HG03060 (cell line): ENCODE measurements around the gene CA9.

ENCODE experiments used
- ATAC-seq: cut with Tn5 transposase; IDR thresholded peaks from one replicate; pipeline ENCODE4 v1.9.1; 2021; ENCODE audit warnings: low read depth, moderate number of reproducible peaks; ENCODE audit not compliant: unreplicated experiment

Gene CA9

GRCh38 chr9:35651956-35652828, 21.5 kb upstream of the CA9 start:
- no peak for ATAC-seq

DNA sequence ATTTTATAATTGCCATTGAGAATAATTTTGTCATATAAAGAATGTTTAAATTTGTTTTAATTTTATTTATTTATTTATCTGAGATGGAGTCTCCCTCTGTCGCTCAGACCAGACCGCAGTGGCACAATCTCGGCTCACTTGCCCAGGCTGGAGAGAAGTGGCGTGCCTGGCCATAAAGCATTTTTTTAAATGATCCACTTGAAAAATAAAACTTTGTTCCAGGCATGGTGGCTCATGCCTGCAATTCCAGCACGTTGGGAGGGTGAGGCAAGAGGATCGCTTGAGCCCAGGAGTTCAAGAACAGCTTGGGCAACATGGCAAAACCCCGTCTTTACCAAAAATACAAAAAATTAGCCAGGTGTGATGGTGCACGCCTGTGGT, 20.9 kb upstream of the CA9 start:
- ATAC-seq: no peak

DNA sequence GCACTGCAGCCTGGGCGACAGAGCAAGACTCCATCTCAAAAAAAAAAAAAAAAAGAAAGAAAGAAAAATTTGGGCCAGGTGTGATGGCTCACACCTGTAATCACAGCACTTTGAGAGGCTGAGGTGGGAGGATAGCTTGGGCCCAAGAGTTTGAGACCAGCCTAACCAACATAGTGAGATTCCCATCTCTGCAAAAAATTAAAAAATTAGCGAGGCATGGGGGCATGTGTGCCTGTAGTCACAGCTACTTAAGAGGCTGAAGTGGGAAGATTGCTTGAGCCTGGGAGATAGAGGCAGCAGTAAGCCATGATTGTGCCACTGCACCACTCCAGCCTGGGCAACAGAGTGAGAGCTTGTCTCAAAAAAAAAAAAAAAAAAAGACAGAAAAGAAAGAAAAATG, 20.1 kb upstream of the CA9 start:
- ATAC-seq: no peak

DNA sequence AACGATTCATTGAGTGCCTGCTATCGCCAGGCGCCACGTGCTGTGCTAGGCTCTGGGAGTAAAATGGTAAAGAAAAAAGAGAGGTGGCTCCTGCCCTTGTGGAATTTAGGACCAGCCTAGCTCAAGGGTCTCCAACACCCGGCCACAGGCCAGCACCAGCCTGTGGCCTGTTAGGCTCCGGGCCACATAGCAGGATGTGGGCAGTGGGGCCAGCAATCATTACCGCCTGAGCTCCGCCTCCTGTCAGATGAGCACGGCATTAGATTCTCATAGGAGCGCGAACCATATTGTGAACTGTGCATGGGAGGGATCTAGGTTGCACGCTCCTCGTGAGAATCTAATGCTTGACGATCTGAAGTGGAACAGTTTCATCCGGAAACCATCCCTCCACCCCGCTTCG, 17.4 kb upstream of the CA9 start:
- no peak for ATAC-seq

GRCh38 chr9:35656831-35657545, 16.7 kb upstream of the CA9 start:
- ATAC-seq: no peak

DNA sequence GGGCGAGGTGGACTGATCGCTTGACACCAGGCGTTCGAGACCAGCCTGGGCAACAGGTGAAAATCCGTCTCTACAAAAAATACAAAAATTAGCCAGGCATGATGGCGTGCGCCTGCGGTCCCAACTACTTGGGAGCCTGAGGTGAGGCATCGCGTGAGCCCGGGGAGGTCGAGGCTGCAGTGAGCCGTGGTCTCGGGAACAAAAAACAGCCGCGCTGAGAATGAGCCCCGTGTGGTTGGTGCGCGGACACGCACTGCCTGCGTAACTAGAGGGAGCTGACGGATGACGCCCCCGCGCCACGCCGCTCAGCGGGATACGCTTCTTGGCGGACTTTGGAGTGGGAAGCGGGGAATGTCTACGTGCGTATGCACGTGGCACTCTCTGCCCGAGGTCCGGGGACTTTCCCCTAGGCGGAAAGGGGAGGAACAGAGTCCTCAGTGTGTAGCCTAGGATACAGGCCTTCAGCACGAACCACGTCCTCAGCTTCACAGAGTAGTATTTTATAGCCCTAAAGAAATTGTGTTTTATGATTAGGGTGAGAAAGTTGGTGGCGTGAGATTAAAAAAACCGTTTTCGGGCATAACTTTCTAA, 16.1 kb upstream of the CA9 start, which contains the start of gene RMRP:
RMRP (minus strand) TSS at position 474 of the 591 bp plus-strand sequence.
- peak; percentile 87 for ATAC-seq

DNA sequence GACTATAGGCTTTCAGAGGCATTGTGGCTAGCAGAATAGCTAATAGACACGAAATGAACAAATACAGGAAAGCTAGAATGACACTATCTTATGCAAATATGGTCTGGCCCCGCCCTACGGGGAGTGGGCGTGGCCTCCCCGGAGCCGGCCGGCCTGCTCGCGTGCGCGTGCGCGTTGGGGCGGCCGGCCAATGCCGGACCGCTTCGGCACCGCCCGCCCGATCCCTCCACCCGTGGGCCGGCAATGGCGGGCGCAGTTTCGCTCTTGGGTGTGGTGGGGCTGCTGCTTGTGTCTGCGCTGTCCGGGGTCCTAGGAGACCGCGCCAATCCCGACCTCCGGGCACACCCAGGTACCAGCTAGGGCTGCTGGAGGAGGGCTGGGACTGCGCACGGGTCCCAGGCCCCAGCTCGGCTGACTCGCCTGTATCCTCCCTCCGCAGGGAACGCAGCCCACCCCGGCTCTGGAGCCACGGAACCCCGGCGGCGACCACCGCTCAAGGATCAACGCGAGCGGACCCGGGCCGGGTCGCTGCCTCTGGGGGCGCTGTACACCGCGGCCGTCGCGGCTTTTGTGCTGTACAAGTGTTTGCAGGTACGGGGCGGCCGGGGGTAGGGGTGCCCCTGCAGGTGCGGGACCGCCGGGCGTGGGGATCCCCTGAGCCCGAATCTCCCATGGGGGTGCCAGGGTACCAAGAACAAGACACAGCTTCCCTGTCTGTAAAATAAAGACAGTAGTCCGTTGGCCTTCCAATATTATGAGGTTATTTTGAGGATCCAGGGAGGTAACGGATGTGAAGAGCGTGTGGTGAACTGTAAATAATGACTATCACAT, 15.4 kb upstream of the CA9 start, which contains the start of gene CCDC107:
CCDC107 (plus strand) TSS at position 156 of the 831 bp plus-strand sequence; CDS start at position 244, 88 bp downstream.
- ATAC-seq: peak; percentile 28

DNA sequence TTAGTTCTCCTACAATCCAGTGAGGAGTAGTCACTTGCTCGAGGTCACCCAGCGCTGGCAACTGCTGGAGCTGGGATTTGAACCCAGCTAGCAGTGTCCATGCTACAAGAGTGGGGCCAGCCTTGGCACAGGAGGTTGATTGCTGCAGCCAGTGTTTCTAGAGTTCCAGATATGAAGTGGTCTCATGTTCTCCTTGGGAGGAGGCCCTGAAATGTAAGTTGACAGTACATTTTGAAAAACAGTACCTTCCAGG, 14.8 kb upstream of the CA9 start:
- no peak for ATAC-seq

DNA sequence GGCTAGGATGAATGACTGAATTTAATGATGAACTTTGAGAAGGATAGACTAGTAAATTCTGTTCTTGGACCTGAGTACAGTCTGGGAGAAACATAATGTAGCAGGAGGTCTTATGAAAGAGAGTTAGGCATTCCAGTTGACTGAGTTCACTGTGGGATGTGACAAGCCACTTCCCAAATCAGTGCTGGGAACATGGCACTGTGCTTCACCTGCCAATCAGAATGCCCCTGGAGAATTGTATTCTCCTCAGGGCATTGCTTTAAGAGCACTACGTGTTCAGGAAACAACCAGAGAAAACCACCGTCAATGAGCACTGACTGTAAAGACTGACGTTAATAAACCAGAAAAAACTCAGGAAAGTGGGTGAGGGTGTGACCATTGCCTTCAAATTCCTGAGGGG, 14.4 kb upstream of the CA9 start:
- no peak for ATAC-seq

- ATAC-seq: no peak
Observed at GRCh38 chr9:35660966-35661415, 12.7 kb upstream of the CA9 start.

DNA sequence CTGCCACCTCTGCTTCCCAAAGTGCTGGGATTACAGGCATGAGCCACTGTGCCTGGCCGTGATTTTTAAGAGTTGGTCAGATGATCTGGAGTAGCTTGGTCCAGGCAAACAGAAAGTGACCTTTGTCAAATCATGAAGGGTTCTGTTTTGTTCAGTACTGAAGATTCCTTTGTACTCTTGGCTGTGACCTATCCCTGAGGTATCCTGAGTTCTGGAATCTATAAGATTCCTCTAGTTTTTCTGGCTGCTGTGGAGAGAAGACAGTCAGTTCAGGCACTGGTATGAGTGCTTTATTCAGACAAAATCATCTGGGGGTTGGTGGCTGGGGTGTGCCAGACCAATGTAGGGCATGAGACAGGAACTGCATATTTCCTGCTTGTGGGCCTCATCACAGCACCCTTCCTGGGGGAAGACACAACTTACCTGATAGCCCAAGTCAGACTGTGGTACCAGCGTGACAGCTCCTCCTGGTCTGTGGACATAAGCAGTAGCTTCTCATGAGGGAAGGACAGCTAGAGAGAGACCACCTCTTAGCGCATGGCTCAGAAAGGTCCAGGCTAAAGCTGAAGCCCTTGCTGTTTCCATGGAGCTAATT, 11.9 kb upstream of the CA9 start:
- no peak for ATAC-seq

- no peak for ATAC-seq
Observed at GRCh38 chr9:35662437-35662836, 11.3 kb upstream of the CA9 start.

DNA sequence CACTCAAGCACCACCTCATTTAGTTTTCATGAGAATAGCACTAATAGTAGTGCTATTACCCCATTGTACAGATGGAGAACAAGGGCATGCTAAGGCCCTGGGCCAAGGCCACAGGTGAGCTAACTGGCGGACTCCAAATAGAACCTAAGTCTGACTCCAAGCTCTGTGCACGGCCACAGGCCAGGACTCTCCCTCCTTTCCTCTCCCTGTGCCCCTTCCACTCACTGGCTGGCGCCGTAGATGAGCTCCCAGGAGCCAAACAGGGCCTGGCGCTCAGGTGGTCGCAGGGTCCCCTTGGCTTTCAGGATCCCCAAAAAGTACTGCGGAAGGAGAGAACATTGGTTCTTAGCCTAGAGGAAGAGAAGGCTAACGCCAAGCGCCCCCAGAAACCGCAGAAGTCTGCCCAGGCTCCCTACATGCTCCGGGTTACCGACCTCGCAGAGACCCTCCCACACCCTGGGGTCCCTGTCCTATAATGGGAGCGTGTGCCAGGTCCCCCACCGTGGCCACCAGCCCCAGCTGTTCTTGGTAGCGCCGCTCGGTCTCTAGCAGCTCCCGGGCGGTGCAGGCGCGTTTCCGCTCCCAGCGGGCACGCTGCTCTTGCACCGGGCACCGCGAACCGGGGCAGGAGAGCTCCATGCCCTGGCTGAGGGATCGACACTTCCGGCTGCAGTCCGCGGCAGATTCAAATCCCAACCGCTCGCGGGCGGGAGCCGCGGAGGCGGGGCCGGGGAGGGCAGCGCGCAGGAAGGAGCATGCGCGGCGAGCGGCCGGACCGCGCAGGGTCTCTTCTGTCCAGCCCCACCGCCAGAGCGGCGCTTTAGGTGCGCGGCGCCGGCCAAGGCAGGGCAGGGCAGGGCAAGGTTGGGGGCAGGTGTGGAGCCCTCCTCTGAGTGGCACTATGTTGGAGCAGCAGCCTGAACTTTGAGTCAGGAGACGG, 8.9 kb upstream of the CA9 start, which contains the start of gene ARHGEF39:
ARHGEF39 (minus strand) TSS at position 665 of the 940 bp plus-strand sequence; CDS start at position 639, 26 bp downstream.
- peak; percentile 39 for ATAC-seq

GRCh38 chr9:35665471-35665818, 8.3 kb upstream of the CA9 start:
- ATAC-seq: no peak

DNA sequence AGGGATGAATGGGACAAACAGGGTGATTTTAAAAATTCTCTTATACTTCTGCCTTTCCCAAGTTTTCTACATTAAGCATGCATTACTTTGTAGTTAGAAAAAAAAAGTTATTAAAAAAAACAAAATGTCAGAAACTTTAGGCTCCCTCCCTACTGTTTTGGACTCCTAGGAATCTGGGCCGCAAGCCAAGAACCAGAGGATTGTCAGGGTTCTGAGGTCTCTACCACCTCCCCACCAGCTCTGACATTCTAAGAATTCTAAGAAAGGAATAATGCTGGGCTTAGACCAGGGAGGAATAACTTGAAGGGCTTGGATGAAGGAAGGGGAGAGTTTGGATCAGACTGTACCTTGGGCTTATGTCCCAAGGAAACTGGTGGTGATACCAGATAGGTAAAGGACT, 7.7 kb upstream of the CA9 start:
- ATAC-seq: no peak

- no peak for ATAC-seq
Observed at GRCh38 chr9:35666549-35666948, 7.2 kb upstream of the CA9 start.

- no peak for ATAC-seq
Observed at GRCh38 chr9:35667939-35668338, 5.8 kb upstream of the CA9 start.

DNA sequence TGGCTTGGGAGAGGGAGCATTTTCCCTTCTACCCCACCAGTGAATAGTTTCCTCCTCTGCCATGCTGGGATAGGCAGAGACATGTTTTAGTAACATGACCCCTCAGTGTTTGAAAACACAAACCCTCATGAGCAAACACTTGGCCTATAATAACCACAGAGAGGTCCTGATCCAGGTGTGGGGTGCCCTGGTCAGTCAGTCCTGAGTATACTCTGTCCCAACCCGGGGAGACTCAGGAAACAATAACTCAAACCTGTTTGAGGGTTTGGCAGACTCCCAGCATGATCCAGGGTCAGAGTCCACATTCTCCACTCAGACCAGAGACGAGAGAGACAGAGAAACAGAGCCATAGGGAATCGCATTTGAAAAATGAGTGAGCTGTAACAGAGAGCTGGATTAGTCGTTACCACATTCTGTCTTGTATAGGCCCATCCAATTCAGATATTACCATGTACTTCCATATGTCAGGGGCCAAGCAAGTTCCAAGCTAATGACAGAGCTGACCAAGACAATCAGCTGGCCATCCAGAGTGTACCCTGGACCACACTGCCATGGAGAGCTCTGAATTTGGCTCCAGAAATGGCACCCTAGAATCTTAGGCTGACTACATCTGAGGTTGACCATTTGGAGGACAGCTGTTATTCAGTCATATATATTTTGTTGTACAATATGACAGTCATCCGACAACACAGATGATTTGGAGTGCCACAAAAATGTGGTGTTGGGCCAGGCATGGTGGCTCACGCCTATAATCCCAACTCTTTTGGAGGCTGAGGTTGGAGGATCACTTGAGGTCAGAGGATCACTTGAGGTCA, 4.2 kb upstream of the CA9 start:
- ATAC-seq: no peak
